IMR-90 (cell line): ENCODE results near the gene ANKDD1A.

Experiments
- BHLHE40 ChIP-seq: fragments of 150-350 bp; IDR thresholded peaks from 2 replicates; pipeline ENCODE4 v1.6.1; 2016; ENCODE audit warnings: mild to moderate bottlenecking, low read depth, low read length
- CEBPB ChIP-seq: IDR thresholded peaks from 2 replicates; pipeline ENCODE4 v1.6.1; 2012; ENCODE audit warnings: low read depth, low read length, improper control_type of control experiment
- CHD1 ChIP-seq: IDR thresholded peaks from 2 replicates; pipeline ENCODE4 v1.6.1; 2012; ENCODE audit warnings: low read depth, low read length, improper control_type of control experiment
- FOS ChIP-seq: fragments of 150-350 bp; IDR thresholded peaks from 2 replicates; pipeline ENCODE4 v1.6.1; 2016; ENCODE audit warnings: low read depth, low read length
- MAFK ChIP-seq: IDR thresholded peaks from 2 replicates; pipeline ENCODE4 v1.6.1; 2012; ENCODE audit warnings: low read depth, low read length, improper control_type of control experiment
- MXI1 ChIP-seq: IDR thresholded peaks from 2 replicates; pipeline ENCODE4 v1.6.1; 2012; ENCODE audit warnings: low read depth, mild to moderate bottlenecking, low read length, moderate library complexity, borderline replicate concordance
- NFE2L2 ChIP-seq: fragments of 150-350 bp; IDR thresholded peaks from 2 replicates; pipeline ENCODE4 v1.6.1; 2016; ENCODE audit warnings: low read depth, mild to moderate bottlenecking, low read length
- POLR2A ChIP-seq: IDR thresholded peaks from 2 replicates; pipeline ENCODE4 v1.6.1; 2012; ENCODE audit warnings: mild to moderate bottlenecking, low read depth, low read length
- RAD21 ChIP-seq: IDR thresholded peaks from 2 replicates; pipeline ENCODE4 v1.6.1; 2012; ENCODE audit warnings: low read length, improper control_type of control experiment
- SMC3 ChIP-seq: fragments of 150-350 bp; IDR thresholded peaks from 2 replicates; pipeline ENCODE4 v1.6.1; 2016; ENCODE audit warnings: low read depth, mild to moderate bottlenecking, antibody characterized with exemption, low read length, moderate library complexity
- TF ChIP-seq, protein P1 (sequence below): conservative IDR thresholded peaks from 2 replicates; pipeline ENCODE4 v1.5.1; 2012; ENCODE audit warnings: mild to moderate bottlenecking, low read depth, low read length, improper control_type of control experiment
- TF ChIP-seq, protein P2 (sequence below): fragments of 150-350 bp; IDR thresholded peaks from 2 replicates; pipeline ENCODE4 v1.6.1; 2016; ENCODE audit warnings: low read depth, mild to moderate bottlenecking, low read length, moderate library complexity, borderline replicate concordance
- TF ChIP-seq, protein P3 (sequence below): fragments of 150-350 bp; IDR thresholded peaks from 2 replicates; pipeline ENCODE4 v1.6.1; 2017; ENCODE audit warnings: mild to moderate bottlenecking, antibody characterized with exemption, low read length, low read depth

DNA sequence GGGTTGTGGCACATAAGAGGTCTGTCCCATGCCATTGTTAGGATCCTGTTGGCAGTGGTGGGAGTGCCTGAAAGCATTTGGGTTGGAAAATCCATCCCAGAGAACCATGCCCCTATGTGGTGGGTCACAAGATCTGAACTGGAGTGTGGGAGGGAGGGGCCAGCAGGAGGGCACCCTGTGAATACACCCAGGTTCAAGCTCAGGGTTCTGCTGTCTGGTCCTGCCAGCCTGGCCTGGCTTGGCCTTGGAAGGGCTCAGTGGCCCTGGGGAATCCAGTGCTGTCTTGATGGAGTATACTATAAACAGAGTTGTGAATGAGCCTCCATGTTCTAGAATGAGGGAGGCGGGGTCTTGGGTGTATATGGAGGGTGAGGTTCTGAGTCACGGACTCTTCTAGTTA is 11.8 kb downstream of the ANKDD1A start:
- TF ChIP-seq POLR2A = no peak
- TF ChIP-seq, protein P1, sequence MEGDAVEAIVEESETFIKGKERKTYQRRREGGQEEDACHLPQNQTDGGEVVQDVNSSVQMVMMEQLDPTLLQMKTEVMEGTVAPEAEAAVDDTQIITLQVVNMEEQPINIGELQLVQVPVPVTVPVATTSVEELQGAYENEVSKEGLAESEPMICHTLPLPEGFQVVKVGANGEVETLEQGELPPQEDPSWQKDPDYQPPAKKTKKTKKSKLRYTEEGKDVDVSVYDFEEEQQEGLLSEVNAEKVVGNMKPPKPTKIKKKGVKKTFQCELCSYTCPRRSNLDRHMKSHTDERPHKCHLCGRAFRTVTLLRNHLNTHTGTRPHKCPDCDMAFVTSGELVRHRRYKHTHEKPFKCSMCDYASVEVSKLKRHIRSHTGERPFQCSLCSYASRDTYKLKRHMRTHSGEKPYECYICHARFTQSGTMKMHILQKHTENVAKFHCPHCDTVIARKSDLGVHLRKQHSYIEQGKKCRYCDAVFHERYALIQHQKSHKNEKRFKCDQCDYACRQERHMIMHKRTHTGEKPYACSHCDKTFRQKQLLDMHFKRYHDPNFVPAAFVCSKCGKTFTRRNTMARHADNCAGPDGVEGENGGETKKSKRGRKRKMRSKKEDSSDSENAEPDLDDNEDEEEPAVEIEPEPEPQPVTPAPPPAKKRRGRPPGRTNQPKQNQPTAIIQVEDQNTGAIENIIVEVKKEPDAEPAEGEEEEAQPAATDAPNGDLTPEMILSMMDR = no peak
- no peak for TF ChIP-seq RAD21
- TF ChIP-seq MAFK = no peak
- TF ChIP-seq SMC3 = no peak
- no peak for TF ChIP-seq BHLHE40
- TF ChIP-seq, protein P2, sequence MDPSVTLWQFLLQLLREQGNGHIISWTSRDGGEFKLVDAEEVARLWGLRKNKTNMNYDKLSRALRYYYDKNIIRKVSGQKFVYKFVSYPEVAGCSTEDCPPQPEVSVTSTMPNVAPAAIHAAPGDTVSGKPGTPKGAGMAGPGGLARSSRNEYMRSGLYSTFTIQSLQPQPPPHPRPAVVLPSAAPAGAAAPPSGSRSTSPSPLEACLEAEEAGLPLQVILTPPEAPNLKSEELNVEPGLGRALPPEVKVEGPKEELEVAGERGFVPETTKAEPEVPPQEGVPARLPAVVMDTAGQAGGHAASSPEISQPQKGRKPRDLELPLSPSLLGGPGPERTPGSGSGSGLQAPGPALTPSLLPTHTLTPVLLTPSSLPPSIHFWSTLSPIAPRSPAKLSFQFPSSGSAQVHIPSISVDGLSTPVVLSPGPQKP = no peak
- no peak for TF ChIP-seq CEBPB
- no peak for TF ChIP-seq CHD1
- TF ChIP-seq NFE2L2 = no peak
- TF ChIP-seq, protein P3, sequence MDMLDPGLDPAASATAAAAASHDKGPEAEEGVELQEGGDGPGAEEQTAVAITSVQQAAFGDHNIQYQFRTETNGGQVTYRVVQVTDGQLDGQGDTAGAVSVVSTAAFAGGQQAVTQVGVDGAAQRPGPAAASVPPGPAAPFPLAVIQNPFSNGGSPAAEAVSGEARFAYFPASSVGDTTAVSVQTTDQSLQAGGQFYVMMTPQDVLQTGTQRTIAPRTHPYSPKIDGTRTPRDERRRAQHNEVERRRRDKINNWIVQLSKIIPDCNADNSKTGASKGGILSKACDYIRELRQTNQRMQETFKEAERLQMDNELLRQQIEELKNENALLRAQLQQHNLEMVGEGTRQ = no peak
- no peak for TF ChIP-seq MXI1
- TF ChIP-seq FOS = no peak
